DOHH2 (cell line): ENCODE data around the gene TMPRSS9.

Experiments used
- H3F3A ChIP-seq: fragments of 200-600 bp; sonication (generic), shearing (Covaris generic); 2 replicates; pipeline ENCODE4 v1.6.0; 2016; ENCODE audit warnings: antibody characterized with exemption, mild to moderate bottlenecking; ENCODE audit not compliant: control insufficient read depth, insufficient read depth
- H3K27ac ChIP-seq: fragments of 200-600 bp; sonication (generic); 2 replicates; pipeline ENCODE4 v1.5.1; 2014; ENCODE audit warnings: low read depth, mild to moderate bottlenecking, low read length, moderate library complexity
- H3K27me3 ChIP-seq: fragments of 200-600 bp; sonication (generic); 2 replicates; pipeline ENCODE4 v1.6.1; 2014; ENCODE audit warnings: mild to moderate bottlenecking, low read length, mixed read lengths; ENCODE audit not compliant: control insufficient read depth
- H3K36me3 ChIP-seq: fragments of 200-600 bp; sonication (generic); 2 replicates; pipeline ENCODE4 v1.6.1; 2014; ENCODE audit warnings: mild to moderate bottlenecking, low read length, moderate library complexity, mixed read lengths; ENCODE audit not compliant: control insufficient read depth
- H3K4me1 ChIP-seq: fragments of 200-600 bp; sonication (generic); 2 replicates; pipeline ENCODE4 v1.6.1; 2014; ENCODE audit warnings: mild to moderate bottlenecking, low read length, mixed read lengths; ENCODE audit not compliant: control insufficient read depth
- H3K4me2 ChIP-seq: fragments of 200-600 bp; sonication (generic); 2 replicates; pipeline ENCODE4 v1.6.0; 2014; ENCODE audit warnings: mild to moderate bottlenecking, low read length, moderate library complexity
- H3K4me3 ChIP-seq: fragments of 200-600 bp; sonication (generic); 2 replicates; pipeline ENCODE4 v1.5.1; 2014; ENCODE audit warnings: mild to moderate bottlenecking, low read length, mixed read lengths
- H3K79me2 ChIP-seq: fragments of 200-600 bp; sonication (generic); 2 replicates; pipeline ENCODE4 v1.6.1; 2014; ENCODE audit warnings: mild to moderate bottlenecking, low read length, mixed read lengths; ENCODE audit not compliant: control insufficient read depth
- H3K9me2 ChIP-seq: fragments of 200-600 bp; sonication (generic); replicated peaks from 2 replicates; pipeline ENCODE4 v1.6.1; 2014; ENCODE audit warnings: mild to moderate bottlenecking, low read length, mixed read lengths; ENCODE audit not compliant: control insufficient read depth
- H3K9me3 ChIP-seq: fragments of 200-600 bp; sonication (generic); 2 replicates; pipeline ENCODE4 v1.6.1; 2014; ENCODE audit warnings: antibody characterized with exemption, low read length, mixed read lengths; ENCODE audit not compliant: control insufficient read depth, insufficient read depth
- H4K20me1 ChIP-seq: fragments of 200-600 bp; sonication (generic); 2 replicates; pipeline ENCODE4 v1.6.0; 2014; ENCODE audit warnings: low read depth, mild to moderate bottlenecking, antibody characterized with exemption, low read length, moderate library complexity; ENCODE audit not compliant: control insufficient read depth, insufficient read depth
- EZH2phosphoT487 ChIP-seq: fragments of 200-600 bp; sonication (generic); IDR thresholded peaks from 2 replicates; pipeline ENCODE4 v1.6.1; 2017; ENCODE audit warnings: borderline replicate concordance, mild to moderate bottlenecking, antibody characterized with exemption, low read length, moderate library complexity, mixed read lengths
- TF ChIP-seq, protein P1 (sequence below): fragments of 200-600 bp; sonication (generic); IDR thresholded peaks from one replicate; pipeline ENCODE4 v1.5.1; 2014; ENCODE audit warnings: antibody characterized with exemption, mild to moderate bottlenecking, low read depth, low read length; ENCODE audit not compliant: poor library complexity, severe bottlenecking

Gene TMPRSS9

GRCh38 chr19:2353159-2353886 lies 6.7 kb upstream of the TMPRSS9 start:
- Histone ChIP-seq H4K20me1 (no peaks in the 10 kb centered on the region), H3K36me3 (peaks cover 13% of the 10 kb centered on the region; the same call in 1 of the 2 replicates), H3K9me3 (no peaks in the 10 kb centered on the region), H3F3A (no peaks in the 10 kb centered on the region), H3K4me2 (no peak overlapping the region), H3K27ac (no peak overlapping the region), H3K9me2 (no peaks in the 10 kb centered on the region), H3K4me3 (no peak overlapping the region), H3K27me3 (no peaks in the 10 kb centered on the region), H3K79me2 (no peaks in the 10 kb centered on the region), H3K4me1 (no peaks in the 10 kb centered on the region)
- TF ChIP-seq, protein P1, sequence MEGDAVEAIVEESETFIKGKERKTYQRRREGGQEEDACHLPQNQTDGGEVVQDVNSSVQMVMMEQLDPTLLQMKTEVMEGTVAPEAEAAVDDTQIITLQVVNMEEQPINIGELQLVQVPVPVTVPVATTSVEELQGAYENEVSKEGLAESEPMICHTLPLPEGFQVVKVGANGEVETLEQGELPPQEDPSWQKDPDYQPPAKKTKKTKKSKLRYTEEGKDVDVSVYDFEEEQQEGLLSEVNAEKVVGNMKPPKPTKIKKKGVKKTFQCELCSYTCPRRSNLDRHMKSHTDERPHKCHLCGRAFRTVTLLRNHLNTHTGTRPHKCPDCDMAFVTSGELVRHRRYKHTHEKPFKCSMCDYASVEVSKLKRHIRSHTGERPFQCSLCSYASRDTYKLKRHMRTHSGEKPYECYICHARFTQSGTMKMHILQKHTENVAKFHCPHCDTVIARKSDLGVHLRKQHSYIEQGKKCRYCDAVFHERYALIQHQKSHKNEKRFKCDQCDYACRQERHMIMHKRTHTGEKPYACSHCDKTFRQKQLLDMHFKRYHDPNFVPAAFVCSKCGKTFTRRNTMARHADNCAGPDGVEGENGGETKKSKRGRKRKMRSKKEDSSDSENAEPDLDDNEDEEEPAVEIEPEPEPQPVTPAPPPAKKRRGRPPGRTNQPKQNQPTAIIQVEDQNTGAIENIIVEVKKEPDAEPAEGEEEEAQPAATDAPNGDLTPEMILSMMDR: no peak
- TF ChIP-seq EZH2phosphoT487: no peak

DNA sequence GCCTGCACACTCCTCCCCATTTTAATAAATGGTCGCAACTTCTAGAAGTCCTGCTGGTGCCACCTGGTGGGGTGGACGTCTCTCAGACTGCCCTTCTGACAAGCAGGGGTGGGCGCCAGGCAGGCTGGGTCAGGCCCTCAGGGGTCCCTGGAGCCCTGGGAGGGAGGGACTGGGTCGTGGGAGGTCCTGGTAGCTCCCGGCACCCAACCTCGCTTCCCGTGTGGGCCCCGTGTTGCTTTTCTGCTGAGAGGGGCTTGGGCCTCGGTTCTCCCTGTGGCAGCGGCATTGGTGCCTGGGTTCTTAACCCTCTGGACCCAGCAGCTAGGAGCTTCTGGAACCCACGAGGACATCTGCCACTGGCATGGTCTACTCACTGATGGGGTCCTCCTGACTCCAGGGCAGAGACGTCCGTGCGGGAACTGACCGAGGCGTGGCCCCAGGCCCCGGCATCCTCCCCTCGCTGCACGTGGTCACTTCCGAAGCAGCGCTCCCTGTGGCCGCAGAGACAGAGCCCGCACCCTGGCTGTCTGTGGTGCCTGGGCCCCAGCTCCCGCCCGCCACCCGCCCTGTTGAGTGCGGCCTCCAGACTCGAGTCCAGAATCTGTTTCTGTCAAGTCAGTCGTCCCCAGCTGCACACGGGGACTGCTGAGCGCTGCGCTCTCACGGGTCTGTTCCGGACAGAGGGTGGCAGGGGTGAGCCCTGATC lies 6.0 kb upstream of the TMPRSS9 start:
- Histone ChIP-seq H3K4me3 (no peak overlapping the region), H4K20me1 (no peaks in the 10 kb centered on the region), H3K4me1 (no peaks in the 10 kb centered on the region), H3K9me2 (no peaks in the 10 kb centered on the region), H3K9me3 (no peaks in the 10 kb centered on the region), H3K79me2 (no peaks in the 10 kb centered on the region), H3K27ac (no peak overlapping the region), H3F3A (no peaks in the 10 kb centered on the region), H3K36me3 (peaks cover 13% of the 10 kb centered on the region; the same call in 1 of the 2 replicates), H3K4me2 (no peak overlapping the region), H3K27me3 (no peaks in the 10 kb centered on the region)
- TF ChIP-seq EZH2phosphoT487: no peak
- TF ChIP-seq, protein P1: no peak

DNA sequence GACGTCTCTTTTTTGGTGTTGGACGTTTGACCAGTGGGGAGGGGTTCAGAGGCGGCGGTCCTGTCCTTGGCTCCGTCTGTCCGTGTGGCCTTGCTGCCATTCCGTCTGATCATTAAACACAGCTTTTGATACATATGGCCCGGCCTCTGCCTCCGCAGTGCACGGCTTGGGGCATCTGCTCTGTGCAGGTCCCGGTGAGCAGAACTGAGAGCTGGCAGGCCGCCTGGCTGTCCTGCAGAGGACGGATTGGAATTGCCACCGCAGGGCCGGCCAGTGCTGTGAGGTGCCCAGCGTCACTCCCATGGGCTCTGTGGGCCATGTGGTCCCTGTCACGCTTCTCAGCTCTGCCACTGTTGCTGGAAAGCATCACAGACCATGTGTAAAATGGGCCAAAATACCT lies 5.4 kb upstream of the TMPRSS9 start:
- no peaks in the 10 kb centered on the region for H3K9me2 ChIP-seq
- no peaks in the 10 kb centered on the region for H3K4me1 ChIP-seq
- no peaks in the 10 kb centered on the region for H3K9me3 ChIP-seq
- H3K4me2 ChIP-seq: no peak overlapping the region
- no peaks in the 10 kb centered on the region for H4K20me1 ChIP-seq
- TF ChIP-seq, protein P1: no peak
- TF ChIP-seq EZH2phosphoT487: no peak
- H3K27me3 ChIP-seq: no peaks in the 10 kb centered on the region
- peaks cover 13% of the 10 kb centered on the region; the same call in 1 of the 2 replicates for H3K36me3 ChIP-seq
- no peaks in the 10 kb centered on the region for H3F3A ChIP-seq
- no peak overlapping the region for H3K4me3 ChIP-seq
- H3K27ac ChIP-seq: no peak overlapping the region
- H3K79me2 ChIP-seq: no peaks in the 10 kb centered on the region
